Measurements from ENCODE around the gene BACH2.
"Not testable (repeated sequence)": the region's sequence is repeated elsewhere in the genome, so short reads cannot be mapped to it uniquely, and the experiment has no call there.

Gene BACH2

GRCh38 chr6:89975991-89976693, 320.5 kb downstream of the BACH2 start:
- Histone ChIP-seq H3K4me3 (ENCODE audit: low read depth, low read length) (no peak overlapping the region), H3K27me3 (ENCODE audit: control insufficient read depth, insufficient read depth, low read length) (no peaks in the 10 kb centered on the region), H2AFZ (no peak overlapping the region), H3K4me2 (ENCODE audit: low read length) (no peak overlapping the region), H3K79me2 (no peaks in the 10 kb centered on the region), H3K9ac (no peak overlapping the region), H3K4me1 (peaks cover 3% of the 10 kb centered on the region), H3K9me3 (ENCODE audit: control insufficient read depth, low read length) (no peaks in the 10 kb centered on the region), H3K27ac (no peak overlapping the region), H3K36me3 (ENCODE audit: control insufficient read depth, insufficient read depth, low read length) (no peaks in the 10 kb centered on the region)
- TF ChIP-seq, protein P1, sequence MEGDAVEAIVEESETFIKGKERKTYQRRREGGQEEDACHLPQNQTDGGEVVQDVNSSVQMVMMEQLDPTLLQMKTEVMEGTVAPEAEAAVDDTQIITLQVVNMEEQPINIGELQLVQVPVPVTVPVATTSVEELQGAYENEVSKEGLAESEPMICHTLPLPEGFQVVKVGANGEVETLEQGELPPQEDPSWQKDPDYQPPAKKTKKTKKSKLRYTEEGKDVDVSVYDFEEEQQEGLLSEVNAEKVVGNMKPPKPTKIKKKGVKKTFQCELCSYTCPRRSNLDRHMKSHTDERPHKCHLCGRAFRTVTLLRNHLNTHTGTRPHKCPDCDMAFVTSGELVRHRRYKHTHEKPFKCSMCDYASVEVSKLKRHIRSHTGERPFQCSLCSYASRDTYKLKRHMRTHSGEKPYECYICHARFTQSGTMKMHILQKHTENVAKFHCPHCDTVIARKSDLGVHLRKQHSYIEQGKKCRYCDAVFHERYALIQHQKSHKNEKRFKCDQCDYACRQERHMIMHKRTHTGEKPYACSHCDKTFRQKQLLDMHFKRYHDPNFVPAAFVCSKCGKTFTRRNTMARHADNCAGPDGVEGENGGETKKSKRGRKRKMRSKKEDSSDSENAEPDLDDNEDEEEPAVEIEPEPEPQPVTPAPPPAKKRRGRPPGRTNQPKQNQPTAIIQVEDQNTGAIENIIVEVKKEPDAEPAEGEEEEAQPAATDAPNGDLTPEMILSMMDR (IDR thresholded peaks at IDR 0.05), result no peak

GRCh38 chr6:89975366-89975765, 321.3 kb downstream of the BACH2 start:
- Histone ChIP-seq H3K36me3 (ENCODE audit: control insufficient read depth, insufficient read depth, low read length) (no peaks in the 10 kb centered on the region), H3K9ac (no peak overlapping the region), H3K27me3 (ENCODE audit: control insufficient read depth, insufficient read depth, low read length) (no peaks in the 10 kb centered on the region), H3K4me1 (peaks cover 7% of the 10 kb centered on the region), H3K9me3 (ENCODE audit: control insufficient read depth, low read length) (no peaks in the 10 kb centered on the region), H3K4me3 (ENCODE audit: low read depth, low read length) (no peak overlapping the region), H3K4me2 (ENCODE audit: low read length) (no peak overlapping the region), H2AFZ (no peak overlapping the region), H3K79me2 (no peaks in the 10 kb centered on the region), H3K27ac (no peak overlapping the region)
- TF ChIP-seq, protein P1 (IDR thresholded peaks at IDR 0.05), result no peak

GRCh38 chr6:89974834-89975233, 321.8 kb downstream of the BACH2 start:
- Histone ChIP-seq H3K9me3 (ENCODE audit: control insufficient read depth, low read length) (no peaks in the 10 kb centered on the region), H3K27ac (no peak overlapping the region), H3K79me2 (no peaks in the 10 kb centered on the region), H3K9ac (no peak overlapping the region), H3K27me3 (ENCODE audit: control insufficient read depth, insufficient read depth, low read length) (no peaks in the 10 kb centered on the region), H3K4me1 (peaks cover 7% of the 10 kb centered on the region), H3K4me2 (ENCODE audit: low read length) (no peak overlapping the region), H3K36me3 (ENCODE audit: control insufficient read depth, insufficient read depth, low read length) (no peaks in the 10 kb centered on the region), H3K4me3 (ENCODE audit: low read depth, low read length) (no peak overlapping the region), H2AFZ (no peak overlapping the region)
- TF ChIP-seq, protein P1 (IDR thresholded peaks at IDR 0.05), result no peak

GRCh38 chr6:89972025-89972381, 324.6 kb downstream of the BACH2 start:
- no peak overlapping the region for H2AFZ ChIP-seq
- no peaks in the 10 kb centered on the region for H3K79me2 ChIP-seq
- H3K4me3 ChIP-seq (ENCODE audit: low read depth, low read length), result no peak overlapping the region
- no peaks in the 10 kb centered on the region for H3K9me3 ChIP-seq (ENCODE audit: control insufficient read depth, low read length)
- H3K9ac ChIP-seq, result no peak overlapping the region
- H3K27me3 ChIP-seq (ENCODE audit: control insufficient read depth, insufficient read depth, low read length), result no peaks in the 10 kb centered on the region
- peaks cover 4% of the 10 kb centered on the region for H3K4me1 ChIP-seq
- TF ChIP-seq, protein P1 (IDR thresholded peaks at IDR 0.05), result no peak
- H3K4me2 ChIP-seq (ENCODE audit: low read length), result no peak overlapping the region
- H3K27ac ChIP-seq, result no peak overlapping the region
- no peaks in the 10 kb centered on the region for H3K36me3 ChIP-seq (ENCODE audit: control insufficient read depth, insufficient read depth, low read length)

- not testable (repeated sequence) for H3K4me2 ChIP-seq (ENCODE audit: low read length); H3K36me3 ChIP-seq (ENCODE audit: control insufficient read depth, insufficient read depth, low read length); H3K4me1 ChIP-seq; H3K9me3 ChIP-seq (ENCODE audit: control insufficient read depth, low read length); H2AFZ ChIP-seq; H3K79me2 ChIP-seq; H3K27me3 ChIP-seq (ENCODE audit: control insufficient read depth, insufficient read depth, low read length); H3K27ac ChIP-seq; H3K4me3 ChIP-seq (ENCODE audit: low read depth, low read length); H3K9ac ChIP-seq
Measured at GRCh38 chr6:89971338-89972024, 325.2 kb downstream of the BACH2 start.

All from parathyroid adenoma (tissue), 2 donors.